DMS53 treated with DMSO at 0.1 percent for 48 hours (cell line): ENCODE measurements around the gene CEMIP.

ENCODE experiments used
- DNase-seq: peaks from one replicate; lab custom pipeline; 2025; ENCODE audit not compliant: unreplicated experiment; lab: John Stamatoyannopoulos, UW

The CEMIP gene

GRCh38 chr15:80921736-80922410 lies 142.7 kb downstream of the CEMIP start:
- no peak for DNase-seq

DNA sequence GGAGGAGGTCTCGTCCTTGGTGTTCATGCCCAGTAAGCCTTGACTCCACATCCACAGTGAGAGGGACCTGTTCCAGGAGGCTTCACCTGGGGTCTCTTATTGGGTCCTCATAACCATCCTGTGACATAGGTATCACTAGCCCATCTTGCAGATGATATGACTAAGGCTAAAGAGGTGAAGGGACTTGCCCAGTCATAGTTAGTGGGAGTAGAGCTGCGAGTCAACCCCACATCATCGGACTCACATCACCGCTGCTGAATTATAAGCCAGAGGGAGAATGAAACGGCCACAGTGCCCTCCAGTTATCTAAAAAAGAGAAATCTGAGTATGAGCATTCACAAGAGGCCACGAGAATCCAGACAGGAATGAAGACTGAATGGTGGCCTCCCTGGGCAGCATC lies 144.5 kb downstream of the CEMIP start:
- no peak for DNase-seq

- DNase-seq, result no peak
Measured at GRCh38 chr15:80924278-80924677, 145.1 kb downstream of the CEMIP start.

- no peak for DNase-seq
Measured at GRCh38 chr15:80925597-80926059, 146.5 kb downstream of the CEMIP start.

- no peak for DNase-seq
Measured at GRCh38 chr15:80926126-80926525, 147.0 kb downstream of the CEMIP start.

DNA sequence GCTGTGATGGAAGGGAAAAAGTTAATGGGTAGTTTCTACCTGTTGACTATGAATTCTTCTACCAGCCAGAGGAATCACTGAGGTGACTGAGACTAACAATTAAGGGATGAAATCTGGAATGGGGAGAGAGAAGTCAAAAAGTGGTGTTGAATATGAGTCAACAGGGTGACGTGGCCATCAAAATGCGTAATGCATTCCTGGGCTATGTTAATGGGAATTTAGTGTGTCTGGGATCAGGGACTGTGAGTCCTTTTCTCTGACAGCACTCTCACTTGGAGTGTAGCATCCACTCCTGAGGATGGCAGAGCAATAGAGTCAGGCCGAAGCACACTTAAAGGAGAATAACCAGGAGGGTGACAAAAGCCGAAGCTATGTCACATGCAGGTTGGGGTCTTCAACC lies 150.1 kb downstream of the CEMIP start:
- no peak for DNase-seq

- DNase-seq, result no peak
Measured at GRCh38 chr15:80929689-80930088, 150.5 kb downstream of the CEMIP start.

DNA sequence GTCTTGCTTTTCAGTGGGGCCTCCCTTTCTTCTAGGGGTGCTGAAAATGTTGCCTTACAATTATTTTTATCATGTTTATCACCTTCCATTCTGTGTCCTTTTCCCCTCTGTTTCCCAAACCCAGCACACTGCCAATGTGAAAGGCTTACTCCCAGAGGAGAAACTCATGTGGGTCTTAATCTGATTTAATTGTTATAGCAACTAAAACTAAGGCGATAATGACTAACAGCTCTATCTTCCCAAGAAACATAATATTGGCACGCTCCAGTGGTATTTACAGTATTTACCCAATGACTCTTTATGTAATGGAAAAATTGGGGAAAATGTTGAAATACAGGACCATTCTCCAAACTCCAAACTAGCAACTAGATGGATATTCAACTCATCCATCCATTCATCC lies 152.0 kb downstream of the CEMIP start:
- DNase-seq, result no peak

DNA sequence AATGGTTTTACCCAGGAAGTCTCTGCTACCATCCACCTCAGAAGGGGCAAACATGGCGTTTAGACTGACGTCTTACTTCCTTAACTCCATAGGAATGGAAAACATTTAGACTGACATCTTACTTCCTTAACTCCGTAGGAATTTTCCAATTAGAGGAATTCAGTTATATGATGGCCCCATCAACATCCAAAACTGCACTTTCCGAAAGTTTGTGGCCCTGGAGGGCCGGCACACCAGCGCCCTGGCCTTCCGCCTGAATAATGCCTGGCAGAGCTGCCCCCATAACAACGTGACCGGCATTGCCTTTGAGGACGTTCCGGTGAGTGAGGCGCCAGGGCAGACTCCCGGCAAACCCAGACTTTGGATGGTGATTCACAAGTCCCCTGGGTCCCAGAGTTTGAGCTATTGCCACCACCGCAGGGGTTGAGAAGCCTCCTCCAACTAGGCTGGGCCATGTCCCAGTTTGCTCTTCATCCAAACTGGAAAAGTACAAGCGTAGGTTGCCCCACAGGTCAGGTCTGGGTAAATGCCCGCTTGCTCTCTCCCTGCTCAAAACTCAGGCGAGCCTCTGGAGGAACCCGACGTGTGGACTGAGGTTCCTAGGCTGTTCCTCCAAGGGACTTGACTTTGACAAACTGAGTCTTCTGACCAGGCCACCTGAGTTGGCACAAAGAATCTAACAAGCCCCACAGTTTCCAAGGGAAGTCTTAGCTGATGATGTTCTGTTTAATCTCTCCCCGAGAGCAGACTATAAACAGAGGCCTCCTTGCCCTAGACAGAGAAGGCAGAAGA lies 152.7 kb downstream of the CEMIP start:
- no peak for DNase-seq

DNA sequence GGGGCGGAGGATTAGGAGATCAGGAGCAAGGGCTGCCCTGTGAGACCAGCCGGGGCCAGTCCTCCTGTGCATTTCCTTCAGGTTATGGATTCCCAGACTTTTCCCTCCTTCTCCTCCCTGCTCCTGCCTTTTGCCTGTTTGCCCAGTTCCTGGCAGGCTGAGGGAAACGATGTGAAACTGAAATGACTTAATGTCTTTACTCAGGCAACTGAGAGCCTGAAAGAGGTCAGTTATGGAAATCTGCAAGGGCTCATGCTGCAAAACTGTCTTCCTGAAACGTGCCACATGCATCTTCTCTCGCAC lies 153.3 kb downstream of the CEMIP start:
- DNase-seq, result no peak

DNA sequence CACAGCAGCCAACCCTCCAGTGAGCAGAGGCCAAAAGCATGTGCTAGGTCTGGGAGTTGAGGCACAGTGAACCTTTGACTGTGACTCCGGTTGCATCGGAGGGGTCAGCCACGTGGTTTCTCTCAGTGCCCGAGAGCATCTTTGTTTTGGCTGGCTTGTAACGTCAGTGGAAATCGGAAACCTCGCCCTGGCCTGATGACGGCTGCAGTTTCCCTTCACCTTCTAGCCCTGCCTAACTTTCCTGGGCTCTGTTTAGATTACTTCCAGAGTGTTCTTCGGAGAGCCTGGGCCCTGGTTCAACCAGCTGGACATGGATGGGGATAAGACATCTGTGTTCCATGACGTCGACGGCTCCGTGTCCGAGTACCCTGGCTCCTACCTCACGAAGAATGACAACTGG lies 153.8 kb downstream of the CEMIP start:
- no peak for DNase-seq

DNA sequence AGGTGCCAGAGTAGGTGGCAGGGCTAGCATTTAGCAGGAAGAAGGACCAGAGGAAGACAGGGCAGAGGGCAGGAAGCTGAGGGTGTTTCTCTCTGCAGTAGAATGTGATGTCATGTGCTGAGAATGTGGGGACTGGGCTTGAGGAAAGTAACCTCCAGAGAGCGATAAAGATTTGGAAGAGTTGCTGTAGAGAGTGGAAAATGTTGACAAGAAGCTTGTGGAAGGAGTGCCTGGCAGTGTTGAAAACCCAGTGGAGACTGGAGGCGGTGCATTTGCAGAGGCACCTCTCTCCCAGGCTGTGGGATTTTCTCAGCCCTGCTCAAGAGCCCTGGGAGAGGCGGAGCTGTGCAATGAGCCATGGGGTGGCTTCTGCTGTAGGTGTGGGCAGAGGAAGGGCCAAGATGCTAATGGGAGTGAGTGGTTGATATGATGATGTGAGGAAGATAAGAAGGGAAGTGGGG lies 155.6 kb downstream of the CEMIP start:
- DNase-seq, result no peak

GRCh38 chr15:80936288-80937078 lies 157.3 kb downstream of the CEMIP start:
- DNase-seq, result no peak

GRCh38 chr15:80937718-80938117 lies 158.5 kb downstream of the CEMIP start:
- no peak for DNase-seq

DNA sequence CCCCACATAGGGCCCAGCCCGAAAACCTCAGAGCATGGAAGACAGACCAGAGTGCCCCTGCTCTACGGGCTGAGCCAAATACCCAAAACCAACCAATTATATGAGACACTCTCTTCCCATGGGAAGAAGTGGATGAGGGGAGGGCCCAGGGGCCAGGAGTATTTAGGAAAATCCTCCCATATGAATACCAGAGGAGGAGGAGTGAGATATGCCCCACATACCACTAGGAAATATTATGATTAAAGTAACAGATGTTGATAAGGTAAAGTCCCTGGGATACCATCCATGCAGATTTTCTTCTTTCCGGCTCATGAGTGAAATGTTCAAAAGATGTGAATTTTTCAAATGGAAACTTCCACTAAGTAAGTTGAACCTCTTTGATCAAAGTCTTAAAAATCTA lies 160.0 kb downstream of the CEMIP start:
- no peak for DNase-seq

DNA sequence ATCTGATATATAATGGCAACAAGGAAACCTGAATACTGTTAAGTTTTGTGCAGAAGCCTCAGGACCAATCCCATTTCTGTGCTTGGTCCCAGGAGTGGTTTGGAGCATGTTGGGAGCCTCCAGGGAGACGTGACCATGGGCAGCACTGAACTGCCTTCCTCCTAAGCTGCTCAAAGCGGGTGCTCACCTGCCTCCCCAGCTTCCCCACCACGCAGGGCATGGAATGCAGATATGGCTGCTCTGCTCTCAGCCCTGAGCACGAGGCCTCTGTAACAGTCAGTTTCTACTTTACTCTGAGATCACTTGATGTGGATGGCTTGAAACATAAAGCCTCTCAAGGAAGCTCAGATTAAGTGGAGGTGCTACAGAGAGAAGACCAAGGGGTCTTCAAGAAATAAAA lies 161.2 kb downstream of the CEMIP start:
- DNase-seq, result no peak

- DNase-seq, result no peak
Measured at GRCh38 chr15:80940851-80941250, 161.7 kb downstream of the CEMIP start.

DNA sequence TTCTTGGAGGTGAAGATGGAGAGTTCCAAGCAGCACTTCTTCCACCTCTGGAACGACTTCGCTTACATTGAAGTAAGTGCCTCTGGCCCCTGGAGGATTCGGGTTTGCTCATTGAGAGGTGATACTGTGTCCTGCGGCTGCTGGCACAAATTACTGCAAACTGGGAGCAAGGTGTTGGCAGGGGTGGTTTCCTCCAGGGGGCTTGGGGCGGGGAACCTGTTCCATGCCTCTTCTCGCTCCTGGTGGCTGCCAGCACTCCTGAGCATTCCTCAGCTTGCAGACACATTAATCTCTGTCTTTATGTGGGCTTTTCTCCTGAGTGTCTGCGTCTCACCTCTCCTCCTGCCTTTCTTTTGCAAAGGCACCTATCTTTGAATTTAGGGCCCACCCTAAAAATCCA lies 163.1 kb downstream of the CEMIP start:
- no peak for DNase-seq

DNA sequence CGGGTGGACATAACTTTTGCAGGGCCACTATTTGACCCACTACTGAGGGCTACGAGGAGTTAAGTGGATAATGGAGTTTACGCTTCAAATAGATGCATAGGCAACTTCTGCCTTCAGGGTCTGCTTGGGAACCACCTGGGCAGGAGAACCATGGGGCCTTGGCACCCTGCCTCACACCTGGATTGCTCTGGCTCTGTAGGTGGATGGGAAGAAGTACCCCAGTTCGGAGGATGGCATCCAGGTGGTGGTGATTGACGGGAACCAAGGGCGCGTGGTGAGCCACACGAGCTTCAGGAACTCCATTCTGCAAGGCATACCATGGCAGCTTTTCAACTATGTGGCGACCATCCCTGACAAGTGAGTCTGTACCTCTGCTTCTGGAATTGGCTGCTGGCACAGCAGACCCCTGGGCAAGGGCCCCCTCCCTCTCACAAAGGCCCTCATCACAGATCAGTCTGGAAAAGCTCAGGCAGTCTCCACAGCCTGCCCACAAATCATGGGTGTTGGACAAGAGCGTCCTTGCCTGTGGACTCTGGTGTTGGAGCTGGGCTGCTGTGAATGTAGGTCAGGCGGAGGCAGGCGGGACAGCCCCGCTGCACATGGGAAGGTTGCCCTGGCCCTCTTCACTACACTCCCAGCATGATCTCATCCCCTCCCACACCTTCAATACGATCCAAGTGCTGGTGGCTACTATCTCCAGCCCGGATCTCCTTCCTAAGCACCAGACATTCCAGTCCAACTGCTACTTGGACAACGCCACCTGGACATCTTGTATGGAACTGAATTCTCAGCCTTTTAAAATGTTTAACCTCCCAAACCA lies 163.8 kb downstream of the CEMIP start:
- no peak for DNase-seq

DNA sequence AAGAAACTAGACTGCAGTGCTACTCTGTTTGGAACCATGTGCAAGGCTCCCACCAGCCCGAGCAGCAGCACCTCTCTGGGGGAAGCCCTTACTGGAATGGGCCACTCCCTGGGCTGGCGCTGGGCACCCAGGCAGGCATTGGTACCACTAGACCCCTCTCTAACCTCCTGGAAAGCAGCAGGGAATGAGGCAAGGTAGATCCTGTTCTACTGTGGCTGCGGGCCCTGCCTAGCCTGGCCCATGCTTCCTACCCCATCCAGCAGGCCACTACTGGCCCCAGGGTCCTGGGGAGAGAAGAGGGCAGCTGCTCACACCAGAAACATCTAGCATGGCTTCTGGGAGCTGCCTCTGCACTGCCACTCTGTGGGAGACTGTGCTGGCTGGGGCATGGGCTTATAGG lies 165.6 kb downstream of the CEMIP start:
- DNase-seq, result no peak

DNA sequence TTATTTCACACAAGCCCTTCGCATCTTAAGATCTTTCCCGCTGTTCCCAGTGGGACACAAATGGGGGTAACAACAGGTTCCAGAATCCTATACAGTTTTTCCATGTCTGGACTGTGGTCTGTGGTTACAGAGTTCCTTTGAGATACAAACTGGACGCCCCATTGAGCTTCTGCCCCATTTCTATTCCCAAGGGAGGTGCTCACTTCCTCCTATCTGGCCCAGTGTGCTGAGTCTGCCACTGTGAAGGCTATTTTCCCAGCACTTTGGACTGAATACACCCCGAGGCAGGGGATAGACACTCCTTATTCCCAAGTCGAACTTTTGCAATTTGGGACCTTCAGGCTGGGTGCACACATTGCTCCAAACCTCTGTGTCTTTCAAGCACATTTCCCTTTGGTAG lies 166.4 kb downstream of the CEMIP start:
- DNase-seq, result no peak
